Caco-2 (cell line): ENCODE data around the gene WWC2. TPM values are rescaled to one million over a fixed set of nuclear protein-coding genes. Genes with fewer than 3 reads are reported as not detected.

Experiments used
- BruUV-seq: library from RNA; stranded (reverse); fragments of 400-500 nt; replicated peaks from 2 replicates; lab custom pipeline; 2021; lab: Mats Ljungman, UMichigan
- CTCF ChIA-PET: fragments of 300-600 bp; sonication (Branson Sonifier 250); formaldehyde crosslinking; loops from one replicate; lab custom pipeline; 2022; ENCODE audit warnings: antibody characterized with exemption; lab: Charles Lee
- POLR2A ChIA-PET: fragments of 300-600 bp; sonication (Branson Sonifier 250); formaldehyde crosslinking; loops from one replicate; lab custom pipeline; 2022; ENCODE audit warnings: antibody characterized with exemption; lab: Charles Lee
- DNase-seq, 2 experiments: peaks; one replicate each; pipeline versions ENCODE4 v3.0.0 to v3.0.0-alpha.2; 2020 to 2022
- H3K27me3 ChIP-seq: replicated peaks from 2 replicates; pipeline ENCODE4 v1.6.0; 2011; ENCODE audit warnings: low read length; ENCODE audit not compliant: control insufficient read depth, insufficient read depth
- H3K36me3 ChIP-seq: 2 replicates; pipeline ENCODE4 v1.5.1; 2011; ENCODE audit warnings: low read length; ENCODE audit not compliant: control insufficient read depth, insufficient read depth
- H3K4me1 ChIP-seq: fragments of 250-450 bp; sonication (Bioruptor Pico); 2 replicates; pipeline ENCODE4 v1.5.1; 2020; ENCODE audit warnings: mild to moderate bottlenecking
- H3K4me3 ChIP-seq: 2 replicates; pipeline ENCODE4 v1.5.1; 2011; ENCODE audit warnings: low read depth, mild to moderate bottlenecking, control low read depth, low read length
- H3K9me3 ChIP-seq: fragments of 250-450 bp; sonication (Bioruptor Pico); 2 replicates; pipeline ENCODE4 v1.5.1; 2020; ENCODE audit warnings: mild to moderate bottlenecking, moderate library complexity
- H3K27ac Mint-ChIP-seq: one replicate; pipeline ENCODE4 v1.8.0; 2022; ENCODE audit warnings: mixed read lengths; ENCODE audit not compliant: unreplicated experiment
- H3K27me3 Mint-ChIP-seq: one replicate; pipeline ENCODE4 v1.8.0; 2022; ENCODE audit warnings: mixed read lengths; ENCODE audit not compliant: insufficient read depth, unreplicated experiment
- H3K36me3 Mint-ChIP-seq: one replicate; pipeline ENCODE4 v1.8.0; 2022; ENCODE audit warnings: mild to moderate bottlenecking, mixed read lengths; ENCODE audit not compliant: insufficient read depth, unreplicated experiment
- H3K4me1 Mint-ChIP-seq: one replicate; pipeline ENCODE4 v1.8.0; 2022; ENCODE audit warnings: low read depth, mixed read lengths; ENCODE audit not compliant: unreplicated experiment
- H3K4me3 Mint-ChIP-seq: one replicate; pipeline ENCODE4 v1.8.0; 2022; ENCODE audit warnings: mild to moderate bottlenecking, moderate library complexity, mixed read lengths; ENCODE audit not compliant: unreplicated experiment
- H3K9me3 Mint-ChIP-seq: one replicate; pipeline ENCODE4 v1.8.0; 2022; ENCODE audit warnings: mixed read lengths; ENCODE audit not compliant: unreplicated experiment
- intact Hi-C: fragments of 100-400 bp; cut with micrococcal nuclease; formaldehyde crosslinking; loops from one replicate; pipeline ENCODE4 v1.10.0; 2022; ENCODE audit not compliant: unreplicated experiment
- total RNA-seq: library from RNA; stranded (reverse); gene quantifications from 2 replicates; pipeline ENCODE4 v1.2.3, GENCODE V29; 2022
- TF ChIP-seq, protein P1 (sequence below), 2 experiments: fragments of 200-600 bp in 1 of 2; IDR thresholded peaks; 1 replicate in 1 of 2; 2 replicates in 1 of 2; pipeline versions ENCODE4 v1.5.1 to v1.8.0; 2011 to 2022; ENCODE audit warnings: antibody characterized with exemption in 1 of 2, control low read depth in 1 of 2, inconsistent platforms in 1 of 2, low read depth in 1 of 2, low read length in 1 of 2, mild to moderate bottlenecking in 1 of 2, moderate library complexity in 1 of 2; ENCODE audit not compliant: insufficient read depth in 1 of 2, severe bottlenecking in 1 of 2, unreplicated experiment in 1 of 2

WWC2 gene
- total RNA-seq, 1 experiment from 2014 or later, result 126 TPM

DNA sequence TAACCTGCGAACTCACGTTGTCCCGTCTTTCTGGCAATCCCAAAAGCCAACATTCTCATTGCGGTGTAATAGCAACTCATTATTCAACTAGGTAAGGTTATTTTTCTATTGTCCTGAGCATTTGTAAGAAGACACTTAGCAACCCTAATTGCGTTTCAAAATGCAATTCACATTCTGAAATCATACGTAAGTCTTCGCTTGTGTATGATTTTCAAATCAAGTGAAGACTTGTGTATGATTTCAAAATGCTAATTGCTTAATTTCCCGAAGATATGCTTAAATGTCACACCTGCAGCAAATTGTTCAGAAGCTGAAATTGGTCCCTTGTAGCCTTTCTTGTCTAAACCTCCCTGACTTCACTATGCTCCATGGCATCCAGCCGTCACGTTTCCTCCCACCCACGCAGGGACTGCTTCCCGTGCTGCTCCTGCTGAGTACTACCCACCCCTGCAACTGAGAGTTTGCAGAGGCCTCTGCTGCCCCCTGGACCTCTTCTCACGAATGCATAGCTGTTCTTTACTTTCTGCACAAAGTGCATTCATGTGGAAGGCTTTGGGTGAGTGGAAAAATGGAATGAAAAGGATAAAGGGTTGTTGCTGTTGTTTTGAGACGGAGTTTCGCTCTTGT is 264.0 kb downstream of the WWC2 start:
- intact Hi-C loops, result loop anchor here (5.0 kb wide), 1 partner anchor 44 kb away; no protein-coding TSS in a partner anchor
- Mint-ChIP-seq H3K4me1 (no peaks in the 10 kb centered on the region), H3K4me3 (no peak overlapping the region), H3K9me3 (no peaks in the 10 kb centered on the region), H3K36me3 (no peaks in the 10 kb centered on the region), H3K27me3 (no peaks in the 10 kb centered on the region), H3K27ac (no peak overlapping the region)
- DNase-seq, result peak in 1 of 2 experiments; percentile 14
- BruUV-seq, result no TSS peak
- no peaks in the 10 kb centered on the region for H3K36me3 ChIP-seq
- ChIA-PET CTCF (interaction anchor here (0.6 kb wide), 1 partner anchor 411 kb away, joined by 3 read pairs; no protein-coding TSS in a partner anchor), POLR2A (no interaction called here)
- H3K27me3 ChIP-seq, result no peaks in the 10 kb centered on the region
- TF ChIP-seq, protein P1, sequence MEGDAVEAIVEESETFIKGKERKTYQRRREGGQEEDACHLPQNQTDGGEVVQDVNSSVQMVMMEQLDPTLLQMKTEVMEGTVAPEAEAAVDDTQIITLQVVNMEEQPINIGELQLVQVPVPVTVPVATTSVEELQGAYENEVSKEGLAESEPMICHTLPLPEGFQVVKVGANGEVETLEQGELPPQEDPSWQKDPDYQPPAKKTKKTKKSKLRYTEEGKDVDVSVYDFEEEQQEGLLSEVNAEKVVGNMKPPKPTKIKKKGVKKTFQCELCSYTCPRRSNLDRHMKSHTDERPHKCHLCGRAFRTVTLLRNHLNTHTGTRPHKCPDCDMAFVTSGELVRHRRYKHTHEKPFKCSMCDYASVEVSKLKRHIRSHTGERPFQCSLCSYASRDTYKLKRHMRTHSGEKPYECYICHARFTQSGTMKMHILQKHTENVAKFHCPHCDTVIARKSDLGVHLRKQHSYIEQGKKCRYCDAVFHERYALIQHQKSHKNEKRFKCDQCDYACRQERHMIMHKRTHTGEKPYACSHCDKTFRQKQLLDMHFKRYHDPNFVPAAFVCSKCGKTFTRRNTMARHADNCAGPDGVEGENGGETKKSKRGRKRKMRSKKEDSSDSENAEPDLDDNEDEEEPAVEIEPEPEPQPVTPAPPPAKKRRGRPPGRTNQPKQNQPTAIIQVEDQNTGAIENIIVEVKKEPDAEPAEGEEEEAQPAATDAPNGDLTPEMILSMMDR (IDR thresholded peaks at IDR 0.05; ENCODE audit: insufficient read depth in 1 of 2, low read depth in 1 of 2, low read length in 1 of 2, severe bottlenecking in 1 of 2, unreplicated experiment in 1 of 2), result peak; percentile 26 to 36
- H3K9me3 ChIP-seq, result no peaks in the 10 kb centered on the region; the same call in 1 of the 2 replicates
- peaks cover 6% of the 10 kb centered on the region; the same call in 1 of the 2 replicates for H3K4me1 ChIP-seq
- no peak overlapping the region for H3K4me3 ChIP-seq

DNA sequence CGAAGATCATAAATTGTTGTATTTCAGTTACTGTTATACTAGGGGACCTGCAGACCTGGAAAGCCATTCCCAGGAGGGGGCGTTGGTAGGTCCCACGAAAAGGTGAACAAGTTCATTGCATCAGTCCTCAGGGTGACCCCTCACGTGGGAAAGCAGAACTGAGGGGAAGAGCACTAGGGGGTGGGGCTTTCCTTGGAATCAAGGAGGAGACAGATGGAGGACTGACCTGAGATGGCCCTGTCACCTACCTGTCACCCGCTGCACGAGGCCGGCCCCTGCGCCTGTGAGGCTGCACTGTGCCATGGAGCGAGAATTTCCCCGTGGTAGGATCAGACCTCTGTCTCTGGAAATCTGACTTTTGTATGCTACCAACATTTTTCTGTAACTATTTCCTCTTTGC is 265.0 kb downstream of the WWC2 start:
- Mint-ChIP-seq H3K27ac (no peak overlapping the region), H3K4me1 (no peaks in the 10 kb centered on the region), H3K27me3 (no peaks in the 10 kb centered on the region), H3K9me3 (no peaks in the 10 kb centered on the region), H3K4me3 (no peak overlapping the region), H3K36me3 (no peaks in the 10 kb centered on the region)
- TF ChIP-seq, protein P1 (IDR thresholded peaks at IDR 0.05; ENCODE audit: insufficient read depth in 1 of 2, low read depth in 1 of 2, low read length in 1 of 2, severe bottlenecking in 1 of 2, unreplicated experiment in 1 of 2), result no peak
- H3K36me3 ChIP-seq, result no peaks in the 10 kb centered on the region
- H3K4me3 ChIP-seq, result no peak overlapping the region
- H3K27me3 ChIP-seq, result no peaks in the 10 kb centered on the region
- H3K9me3 ChIP-seq, result no peaks in the 10 kb centered on the region; the same call in 1 of the 2 replicates
- BruUV-seq, result no TSS peak
- ChIA-PET POLR2A (no interaction called here), CTCF (no interaction called here)
- H3K4me1 ChIP-seq, result peaks cover 6% of the 10 kb centered on the region; the same call in 1 of the 2 replicates
- intact Hi-C loops, result loop anchor here (5.0 kb wide), 1 partner anchor 43 kb away; no protein-coding TSS in a partner anchor
- peak in 1 of 2 experiments; percentile 9 for DNase-seq

DNA sequence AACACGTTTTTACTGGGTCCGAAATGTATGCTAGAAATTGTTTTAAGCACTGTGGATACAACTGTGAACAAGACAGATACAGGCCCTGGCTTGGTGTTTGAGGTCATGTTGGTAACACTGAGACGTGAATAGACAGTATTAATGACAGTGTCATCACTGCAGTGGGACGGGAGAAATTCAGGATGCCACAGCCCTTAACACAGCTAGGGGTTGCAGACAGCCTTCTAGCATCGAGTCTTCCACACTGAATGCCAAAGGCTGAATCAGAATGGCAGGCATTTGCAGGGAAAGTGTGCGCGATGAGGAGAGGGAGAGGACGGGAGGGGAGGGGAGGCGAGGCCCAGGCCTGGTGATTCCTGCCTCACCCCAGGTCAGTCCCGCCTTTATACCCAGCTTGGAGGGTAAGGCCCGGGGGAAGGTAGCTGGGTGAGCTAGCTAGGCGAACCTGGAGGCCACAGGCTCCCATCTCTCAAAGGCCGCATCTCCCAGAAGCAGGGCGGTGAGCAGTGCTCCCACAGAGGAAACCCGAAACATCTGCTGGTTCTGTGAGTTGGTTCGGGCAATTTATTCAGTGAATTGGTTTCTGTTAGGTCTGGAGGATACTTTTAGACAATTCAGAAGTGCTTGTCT is 267.3 kb downstream of the WWC2 start:
- Histone ChIP-seq H3K4me3 (no peak overlapping the region), H3K27me3 (no peaks in the 10 kb centered on the region), H3K4me1 (peaks cover 6% of the 10 kb centered on the region; the same call in 1 of the 2 replicates), H3K9me3 (no peaks in the 10 kb centered on the region; the same call in 1 of the 2 replicates), H3K36me3 (no peaks in the 10 kb centered on the region)
- TF ChIP-seq, protein P1 (IDR thresholded peaks at IDR 0.05; ENCODE audit: insufficient read depth in 1 of 2, low read depth in 1 of 2, low read length in 1 of 2, severe bottlenecking in 1 of 2, unreplicated experiment in 1 of 2), result no peak
- POLR2A ChIA-PET, result no interaction called here
- DNase-seq, result no peak
- H3K9me3 Mint-ChIP-seq, result no peaks in the 10 kb centered on the region
- no TSS peak for BruUV-seq
- CTCF ChIA-PET, result no interaction called here
- intact Hi-C loops, result no loop called here
- no peaks in the 10 kb centered on the region for H3K36me3 Mint-ChIP-seq
- H3K27me3 Mint-ChIP-seq, result no peaks in the 10 kb centered on the region
- no peak overlapping the region for H3K4me3 Mint-ChIP-seq
- no peak overlapping the region for H3K27ac Mint-ChIP-seq
- no peaks in the 10 kb centered on the region for H3K4me1 Mint-ChIP-seq
